Body of pancreas (tissue), 4 donors: ENCODE data around the gene ABHD17A. TPM values are rescaled to one million over a fixed set of nuclear protein-coding genes. Genes with fewer than 3 reads are reported as not detected.

Experiments used
- ATAC-seq: fragments of 150-250 bp; one replicate; pipeline ENCODE4 v1.9.1; 2016
- DNase-seq, 4 donors: peaks; one replicate each; pipeline ENCODE4 v3.0.0-alpha.2; 2019
- H3K27ac ChIP-seq, 4 donors: fragments of 200-600 bp; sonication (generic); 1 replicate in 3 of 4; 2 replicates in 1 of 4; pipeline versions ENCODE4 v1.5.1 to v1.6.1; 2016 to 2019; ENCODE audit warnings: mild to moderate bottlenecking in 1 of 4, mixed read lengths in 1 of 4, moderate library complexity in 1 of 4
- H3K27me3 ChIP-seq, 2 donors: fragments of 200-600 bp; sonication (generic); one replicate each; pipeline ENCODE4 v1.6.0; 2016; ENCODE audit warnings: mild to moderate bottlenecking in 1 of 2
- H3K36me3 ChIP-seq, 2 donors: fragments of 200-600 bp; sonication (generic); replicated peaks in 1 of 2; 2 replicates each; pipeline ENCODE4 v1.5.1; 2016; ENCODE audit warnings: low read depth in 2 of 2; ENCODE audit not compliant: insufficient read depth in 1 of 2
- H3K4me1 ChIP-seq: fragments of 200-600 bp; sonication (generic); one replicate; pipeline ENCODE4 v1.6.0; 2016
- H3K4me3 ChIP-seq, 2 donors: fragments of 200-600 bp; sonication (generic); 1 replicate in 1 of 2; 2 replicates in 1 of 2; pipeline ENCODE4 v1.5.1; 2016 to 2019
- H3K9me3 ChIP-seq, 3 donors: fragments of 200-600 bp; sonication (generic); 1 replicate in 2 of 3; 2 replicates in 1 of 3; pipeline ENCODE4 v1.5.1; 2016
- POLR2A ChIP-seq, 3 donors: fragments of 450-650 bp; IDR thresholded peaks; one replicate each; pipeline ENCODE4 v1.6.1; 2016; ENCODE audit warnings: antibody characterized with exemption in 3 of 3, mild to moderate bottlenecking in 2 of 3
- WGBS, 2 donors: methylation state at CpG; one replicate each; pipeline ENCODE4 v1.1.5; 2017; 5-methylcytosine and 5-hydroxymethylcytosine counted together
- intact Hi-C: fragments of 100-400 bp; cut with DNase I; formaldehyde crosslinking; loops from one replicate; pipeline ENCODE4 v1.15.1; 2023
- total RNA-seq, 2 donors: library from RNA; depleted of rRNA; stranded (reverse); fragments of >200 nt; gene quantifications; one replicate each; pipeline ENCODE4 v1.1.0, GENCODE V29; 2016
- TF ChIP-seq, protein P1 (sequence below), 7 experiments: fragments of 450-650 bp in 4 of 7; fragments of 200-600 bp in 3 of 7; sonication (generic) in 3 of 7; IDR thresholded peaks; one replicate each; pipeline ENCODE4 v1.5.1; 2016 to 2019; ENCODE audit warnings: antibody characterized with exemption in 7 of 7

The ABHD17A gene
- total RNA-seq, 2 donors from 2014 or later: 56.8 to 100 TPM

DNA sequence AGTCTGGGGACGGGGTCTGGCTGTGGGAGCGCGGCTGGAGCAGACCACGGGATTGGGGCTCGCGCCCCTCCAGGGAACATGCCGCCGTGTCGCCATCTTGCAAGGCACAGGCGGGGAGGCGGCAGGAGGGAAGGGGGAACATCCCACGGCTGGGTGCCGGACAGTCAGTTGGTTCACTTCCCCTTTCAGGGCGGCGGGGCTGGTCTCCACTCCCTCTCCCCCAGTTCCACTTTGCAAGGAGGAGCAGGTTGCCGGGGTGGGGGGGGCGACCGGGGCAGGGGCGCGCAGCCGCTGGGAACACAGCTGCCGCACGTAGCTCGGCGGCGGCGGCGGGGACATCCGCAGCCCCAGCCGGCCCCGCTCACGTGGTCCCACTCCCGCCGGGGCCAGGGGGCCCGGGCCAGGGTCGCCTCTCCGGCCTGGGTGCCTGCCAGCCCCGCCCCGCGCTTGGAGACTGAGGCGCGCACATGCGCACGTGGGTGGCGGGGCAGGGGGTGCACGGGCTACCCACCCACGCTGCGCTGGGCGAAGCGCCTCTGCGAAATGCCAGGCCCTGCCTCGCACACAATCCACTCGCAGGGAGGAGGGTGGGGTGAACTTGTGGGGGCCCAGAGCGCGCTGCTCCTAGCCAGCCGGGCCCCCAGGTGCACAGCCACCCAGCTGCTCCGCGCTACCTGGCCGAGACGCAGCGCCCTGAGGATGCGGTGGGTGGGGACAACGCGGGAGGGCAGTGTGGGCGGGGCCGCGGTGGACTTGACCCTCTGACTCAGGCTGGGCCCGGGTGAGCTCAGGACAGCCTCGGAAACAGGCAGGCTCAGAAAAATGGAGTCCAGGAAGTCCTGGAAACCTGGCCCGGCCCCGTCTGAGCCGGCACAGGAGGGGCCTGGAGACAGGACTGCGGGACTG lies 28.3 kb downstream of the ABHD17A start:
- H3K4me3 ChIP-seq: no peak overlapping the region
- H3K27ac ChIP-seq: peak overlapping the region; percentile 49 to 88 (median 82)
- DNase-seq: peak; percentile 74 to 92 (median 88)
- ATAC-seq: peak; percentile 65
- no peaks in the 10 kb centered on the region for H3K36me3 ChIP-seq
- H3K27me3 ChIP-seq: no peaks in the 10 kb centered on the region
- intact Hi-C loops: no loop called here
- H3K4me1 ChIP-seq: peaks cover 79% of the 10 kb centered on the region
- H3K9me3 ChIP-seq: no peaks in the 10 kb centered on the region
- TF ChIP-seq, protein P1, sequence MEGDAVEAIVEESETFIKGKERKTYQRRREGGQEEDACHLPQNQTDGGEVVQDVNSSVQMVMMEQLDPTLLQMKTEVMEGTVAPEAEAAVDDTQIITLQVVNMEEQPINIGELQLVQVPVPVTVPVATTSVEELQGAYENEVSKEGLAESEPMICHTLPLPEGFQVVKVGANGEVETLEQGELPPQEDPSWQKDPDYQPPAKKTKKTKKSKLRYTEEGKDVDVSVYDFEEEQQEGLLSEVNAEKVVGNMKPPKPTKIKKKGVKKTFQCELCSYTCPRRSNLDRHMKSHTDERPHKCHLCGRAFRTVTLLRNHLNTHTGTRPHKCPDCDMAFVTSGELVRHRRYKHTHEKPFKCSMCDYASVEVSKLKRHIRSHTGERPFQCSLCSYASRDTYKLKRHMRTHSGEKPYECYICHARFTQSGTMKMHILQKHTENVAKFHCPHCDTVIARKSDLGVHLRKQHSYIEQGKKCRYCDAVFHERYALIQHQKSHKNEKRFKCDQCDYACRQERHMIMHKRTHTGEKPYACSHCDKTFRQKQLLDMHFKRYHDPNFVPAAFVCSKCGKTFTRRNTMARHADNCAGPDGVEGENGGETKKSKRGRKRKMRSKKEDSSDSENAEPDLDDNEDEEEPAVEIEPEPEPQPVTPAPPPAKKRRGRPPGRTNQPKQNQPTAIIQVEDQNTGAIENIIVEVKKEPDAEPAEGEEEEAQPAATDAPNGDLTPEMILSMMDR (IDR thresholded peaks at IDR 0.05): no peak
- peak in 2 of 3 donors; percentile 47 to 57 for TF ChIP-seq POLR2A (IDR thresholded peaks at IDR 0.05)
- WGBS, 2 donors: 26 to 39% methylated on average over 22 to 60 of the region's 73 CpGs

DNA sequence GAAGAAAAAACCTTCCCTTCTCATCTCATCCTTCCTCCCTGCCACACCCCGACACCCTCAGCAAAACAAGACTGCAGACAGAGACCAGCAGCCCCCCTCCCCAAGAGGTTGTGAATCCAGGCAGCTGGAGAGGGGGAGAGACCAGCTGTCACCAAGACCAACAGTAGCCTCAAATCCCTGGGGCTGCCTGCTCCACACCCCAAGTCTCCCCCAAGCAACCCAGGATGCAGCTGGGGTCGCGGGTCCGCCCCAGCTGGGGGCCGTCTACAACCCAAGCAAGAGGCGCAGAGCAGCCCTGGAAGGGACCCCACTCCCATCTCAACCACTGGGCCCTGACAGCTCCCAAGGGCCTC lies 29.0 kb downstream of the ABHD17A start:
- no peak for TF ChIP-seq POLR2A (IDR thresholded peaks at IDR 0.05)
- TF ChIP-seq, protein P1 (IDR thresholded peaks at IDR 0.05): no peak
- DNase-seq (peak in 1 of 4 donors; percentile 10), ATAC-seq (no peak)
- WGBS, 2 donors: 66% methylated on average over 6 of the region's 6 CpGs; no CpG with 5 or more reads in 1 of the 2 donors
- no peaks in the 10 kb centered on the region for H3K27me3 ChIP-seq
- no peaks in the 10 kb centered on the region for H3K36me3 ChIP-seq
- peak overlapping the region in 3 of 4 donors; percentile 78 to 88 (median 86) for H3K27ac ChIP-seq
- no peak overlapping the region for H3K4me3 ChIP-seq
- peaks cover 73% of the 10 kb centered on the region for H3K4me1 ChIP-seq
- no peaks in the 10 kb centered on the region for H3K9me3 ChIP-seq
- intact Hi-C loops: no loop called here

GRCh38 chr19:1855828-1856255 lies 29.5 kb downstream of the ABHD17A start:
- intact Hi-C loops: no loop called here
- ATAC-seq (no peak), DNase-seq (peak in 1 of 4 donors; percentile 15)
- TF ChIP-seq POLR2A (IDR thresholded peaks at IDR 0.05): no peak
- TF ChIP-seq, protein P1 (IDR thresholded peaks at IDR 0.05): no peak
- Histone ChIP-seq H3K4me3 (no peak overlapping the region), H3K27ac (peak overlapping the region in 2 of 4 donors; percentile 86 to 88), H3K27me3 (no peaks in the 10 kb centered on the region), H3K4me1 (peaks cover 68% of the 10 kb centered on the region), H3K9me3 (no peaks in the 10 kb centered on the region), H3K36me3 (no peaks in the 10 kb centered on the region)
- 20 to 54% methylated on average over 1 to 13 of the region's 13 CpGs for WGBS, 2 donors

DNA sequence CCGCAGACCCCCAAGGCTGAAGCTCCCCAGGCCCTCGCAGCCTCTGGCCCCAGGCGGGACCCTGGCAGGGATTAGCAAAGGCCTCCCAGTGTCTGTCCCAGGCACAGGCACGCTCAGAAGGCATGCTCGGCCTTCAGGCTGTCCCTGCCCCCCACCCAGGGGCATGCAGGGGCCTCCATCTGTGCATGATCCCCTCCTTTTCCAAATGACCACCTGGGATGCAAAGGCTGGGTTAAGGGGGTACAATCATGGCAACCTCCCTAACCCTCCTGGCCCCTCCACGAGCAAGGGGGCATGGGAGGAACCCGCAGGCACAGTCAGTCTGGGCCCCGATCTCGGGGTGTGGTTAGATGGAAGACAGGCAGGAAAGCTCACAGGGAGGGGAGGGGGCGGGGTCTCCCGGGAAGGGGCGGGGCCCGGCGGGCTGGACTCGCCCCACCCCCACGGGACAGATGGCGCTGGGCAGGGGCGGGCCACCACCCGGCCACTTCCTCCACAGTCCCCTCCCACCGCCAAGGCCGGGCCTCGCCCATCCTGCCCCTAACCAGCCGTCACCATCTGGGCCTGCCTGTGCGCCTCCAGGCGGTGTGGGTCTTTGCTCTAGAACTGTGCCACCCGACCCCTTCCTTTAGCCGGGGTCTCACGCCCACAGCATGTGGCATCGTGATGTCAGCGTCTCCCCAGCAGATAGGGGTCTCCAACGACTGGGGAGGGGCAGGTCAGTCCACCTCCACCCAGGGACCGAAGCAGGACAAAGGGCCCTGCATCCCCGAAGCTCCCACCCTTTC lies 30.1 kb downstream of the ABHD17A start:
- DNase-seq (peak; percentile 67 to 89 (median 82)), ATAC-seq (peak; percentile 54)
- H3K27ac ChIP-seq: peak overlapping the region in 3 of 4 donors; percentile 16 to 88 (median 86)
- intact Hi-C loops: no loop called here
- 34% methylated on average over 30 of the region's 33 CpGs; no CpG with 5 or more reads in 1 of the 2 donors for WGBS, 2 donors
- peaks cover 62% of the 10 kb centered on the region for H3K4me1 ChIP-seq
- no peak overlapping the region for H3K4me3 ChIP-seq
- no peaks in the 10 kb centered on the region for H3K27me3 ChIP-seq
- H3K9me3 ChIP-seq: no peaks in the 10 kb centered on the region
- TF ChIP-seq POLR2A (IDR thresholded peaks at IDR 0.05): peak in 2 of 3 donors; percentile 41 to 67
- TF ChIP-seq, protein P1 (IDR thresholded peaks at IDR 0.05): no peak
- no peaks in the 10 kb centered on the region for H3K36me3 ChIP-seq
